GM18520 (cell line): ENCODE data around the gene YAF2.
"Not testable (repeated sequence)": the region's sequence is repeated elsewhere in the genome, so short reads cannot be mapped to it uniquely, and the experiment has no call there.

ENCODE experiments used
- ATAC-seq: cut with Tn5 transposase; IDR thresholded peaks from one replicate; pipeline ENCODE4 v1.9.1; 2021; ENCODE audit not compliant: unreplicated experiment

YAF2 gene

GRCh38 chr12:42199007-42199406 lies 39.0 kb downstream of the YAF2 start:
- no peak for ATAC-seq

GRCh38 chr12:42196723-42197603 lies 41.1 kb downstream of the YAF2 start:
- ATAC-seq, result no peak

GRCh38 chr12:42192686-42193085 lies 45.4 kb downstream of the YAF2 start:
- ATAC-seq, result no peak

- ATAC-seq, result no peak
Measured at GRCh38 chr12:42192258-42192657, 45.8 kb downstream of the YAF2 start.

GRCh38 chr12:42190376-42190775 lies 47.7 kb downstream of the YAF2 start:
- no peak for ATAC-seq

GRCh38 chr12:42188275-42188674 lies 49.8 kb downstream of the YAF2 start:
- not testable (repeated sequence) for ATAC-seq

- no peak for ATAC-seq
Measured at GRCh38 chr12:42187799-42188198, 50.2 kb downstream of the YAF2 start.

GRCh38 chr12:42186793-42187192 lies 51.3 kb downstream of the YAF2 start:
- ATAC-seq, result no peak

- ATAC-seq, result no peak
Measured at GRCh38 chr12:42182394-42182793, 55.7 kb downstream of the YAF2 start.

- ATAC-seq, result no peak
Measured at GRCh38 chr12:42180990-42181596, 57.0 kb downstream of the YAF2 start.

- ATAC-seq, result no peak
Measured at GRCh38 chr12:42178101-42178500, 59.9 kb downstream of the YAF2 start.

- no peak for ATAC-seq
Measured at GRCh38 chr12:42174978-42175377, 63.1 kb downstream of the YAF2 start.

GRCh38 chr12:42173961-42174521 lies 64.0 kb downstream of the YAF2 start:
- ATAC-seq, result no peak

- ATAC-seq, result no peak
Measured at GRCh38 chr12:42172441-42173210, 65.4 kb downstream of the YAF2 start.

GRCh38 chr12:42167711-42168110 lies 70.3 kb downstream of the YAF2 start:
- no peak for ATAC-seq

- no peak for ATAC-seq
Measured at GRCh38 chr12:42166501-42166900, 71.5 kb downstream of the YAF2 start.

GRCh38 chr12:42163913-42164312 lies 74.1 kb downstream of the YAF2 start:
- ATAC-seq, result no peak

- no peak for ATAC-seq
Measured at GRCh38 chr12:42162965-42163364, 75.1 kb downstream of the YAF2 start.

GRCh38 chr12:42162193-42162592 lies 75.9 kb downstream of the YAF2 start:
- ATAC-seq, result no peak

GRCh38 chr12:42161529-42161928 lies 76.5 kb downstream of the YAF2 start:
- ATAC-seq, result no peak

GRCh38 chr12:42156232-42156631 lies 81.8 kb downstream of the YAF2 start:
- ATAC-seq, result no peak
